AG04450 (cell line): ENCODE data around the gene DENND6B. TPM values are rescaled to one million over a fixed set of nuclear protein-coding genes. Genes with fewer than 3 reads are reported as not detected.

Source experiments
- CTCF ChIA-PET: fragments of 300-600, 350-600 bp; formaldehyde crosslinking; extraction: SDS; loops from one replicate; lab custom pipeline; 2022; ENCODE audit warnings: antibody characterized with exemption, inconsistent platforms; lab: Charles Lee
- POLR2A ChIA-PET: fragments of 350-600 bp; formaldehyde crosslinking; extraction: SDS; loops from one replicate; lab custom pipeline; 2021; ENCODE audit warnings: antibody characterized with exemption, inconsistent platforms; lab: Yijun Ruan, JAX
- DNase-seq: peaks from one replicate; pipeline ENCODE4 v3.0.0-alpha.2; 2011; ENCODE audit warnings: low read depth, low spot score
- H3K27ac ChIP-seq: one replicate; pipeline ENCODE4 v1.5.1; 2012; ENCODE audit warnings: low read depth, low read length, control low read depth
- H3K27me3 ChIP-seq: one replicate; pipeline ENCODE4 v1.6.0; 2012; ENCODE audit warnings: low read length; ENCODE audit not compliant: control insufficient read depth, insufficient read depth
- H3K4me3 ChIP-seq: 2 replicates; pipeline ENCODE4 v1.5.1; 2011; ENCODE audit warnings: mild to moderate bottlenecking, low read depth, low read length, control low read depth
- H3K9me3 ChIP-seq: 2 replicates; pipeline ENCODE4 v1.5.1; 2012; ENCODE audit warnings: low read length; ENCODE audit not compliant: control insufficient read depth, insufficient read depth
- CTCF ChIP-seq: IDR thresholded peaks from 2 replicates; pipeline ENCODE4 v1.5.1; 2011; ENCODE audit warnings: low read depth, low read length, control low read depth, inconsistent platforms
- polyA plus RNA-seq: library from polyadenylated mRNA; depleted of rRNA; stranded (reverse); fragments of >200 nt; gene quantifications from 2 replicates; pipeline ENCODE4 v1.2.3, GENCODE V29; 2011

DENND6B gene
- polyA plus RNA-seq, 1 experiment = 2.4 TPM

- DNase-seq = no peak
- H3K27ac ChIP-seq = no peak overlapping the region
- no peaks in the 10 kb centered on the region; the same call in 1 of the 2 replicates for H3K9me3 ChIP-seq
- TF ChIP-seq CTCF = no peak
- no peaks in the 10 kb centered on the region for H3K27me3 ChIP-seq
- ChIA-PET CTCF (no interaction called here), POLR2A (no interaction called here)
- no peak overlapping the region for H3K4me3 ChIP-seq
These were observed 36.7 kb downstream of the DENND6B start for GRCh38 chr22:50289942-50290630.

GRCh38 chr22:50289151-50289941 is 37.5 kb downstream of the DENND6B start:
- H3K27ac ChIP-seq = no peak overlapping the region
- peaks cover 2% of the 10 kb centered on the region; the same call in 1 of the 2 replicates for H3K9me3 ChIP-seq
- no peak for TF ChIP-seq CTCF
- no peak overlapping the region for H3K4me3 ChIP-seq
- CTCF ChIA-PET = no interaction called here
- DNase-seq = no peak
- POLR2A ChIA-PET = no interaction called here
- no peaks in the 10 kb centered on the region for H3K27me3 ChIP-seq

- Histone ChIP-seq H3K27me3 (no peaks in the 10 kb centered on the region), H3K27ac (no peak overlapping the region), H3K9me3 (peaks cover 7% of the 10 kb centered on the region; the same call in 1 of the 2 replicates), H3K4me3 (no peak overlapping the region)
- CTCF ChIA-PET = no interaction called here
- POLR2A ChIA-PET = no interaction called here
- no peak for DNase-seq
- no peak for TF ChIP-seq CTCF
These were observed 39.1 kb downstream of the DENND6B start for GRCh38 chr22:50287731-50288130.

GRCh38 chr22:50286701-50287318 is 40.0 kb downstream of the DENND6B start:
- Histone ChIP-seq H3K9me3 (peaks cover 7% of the 10 kb centered on the region; the same call in 1 of the 2 replicates), H3K27ac (no peak overlapping the region), H3K4me3 (no peak overlapping the region), H3K27me3 (no peaks in the 10 kb centered on the region)
- ChIA-PET POLR2A (no interaction called here), CTCF (no interaction called here)
- no peak for TF ChIP-seq CTCF
- no peak for DNase-seq
